Transverse colon (tissue), 3 donors: ENCODE measurements around the gene NPIPA5.

Source experiments
- POLR2A ChIP-seq: fragments of 450-650 bp; IDR thresholded peaks from one replicate; pipeline ENCODE4 v1.6.1; 2016; ENCODE audit warnings: antibody characterized with exemption, mild to moderate bottlenecking, moderate library complexity
- TF ChIP-seq, protein P1 (sequence below), 5 experiments: fragments of 200-600 bp in 3 of 5; fragments of 450-650 bp in 2 of 5; sonication (generic) in 3 of 5; IDR thresholded peaks; 1 replicate in 2 of 5; 2 replicates in 3 of 5; pipeline ENCODE4 v1.5.1; 2016 to 2017; ENCODE audit warnings: antibody characterized with exemption in 5 of 5, inconsistent platforms in 3 of 5, mild to moderate bottlenecking in 2 of 5, moderate library complexity in 1 of 5

DNA sequence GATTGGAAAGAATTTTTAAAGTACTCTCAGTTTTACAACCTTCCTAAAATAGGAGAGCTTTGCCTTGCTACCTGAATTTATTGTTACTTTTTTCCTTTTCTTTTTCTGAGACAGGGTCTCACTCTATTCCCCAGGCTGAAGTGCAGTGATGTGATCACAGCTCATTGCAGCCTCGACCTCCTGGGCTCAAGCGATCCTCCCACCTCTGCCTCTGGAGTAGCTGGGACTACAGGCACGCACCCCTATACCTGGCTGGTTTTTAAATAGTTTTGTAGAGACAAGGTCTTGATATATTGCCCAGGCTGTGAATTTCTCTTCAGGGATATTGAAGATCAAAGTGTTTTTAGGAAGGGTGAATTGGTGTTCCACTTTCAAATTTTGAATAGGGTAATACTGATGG lies 21.2 kb upstream of the NPIPA5 start:
- TF ChIP-seq, protein P1, sequence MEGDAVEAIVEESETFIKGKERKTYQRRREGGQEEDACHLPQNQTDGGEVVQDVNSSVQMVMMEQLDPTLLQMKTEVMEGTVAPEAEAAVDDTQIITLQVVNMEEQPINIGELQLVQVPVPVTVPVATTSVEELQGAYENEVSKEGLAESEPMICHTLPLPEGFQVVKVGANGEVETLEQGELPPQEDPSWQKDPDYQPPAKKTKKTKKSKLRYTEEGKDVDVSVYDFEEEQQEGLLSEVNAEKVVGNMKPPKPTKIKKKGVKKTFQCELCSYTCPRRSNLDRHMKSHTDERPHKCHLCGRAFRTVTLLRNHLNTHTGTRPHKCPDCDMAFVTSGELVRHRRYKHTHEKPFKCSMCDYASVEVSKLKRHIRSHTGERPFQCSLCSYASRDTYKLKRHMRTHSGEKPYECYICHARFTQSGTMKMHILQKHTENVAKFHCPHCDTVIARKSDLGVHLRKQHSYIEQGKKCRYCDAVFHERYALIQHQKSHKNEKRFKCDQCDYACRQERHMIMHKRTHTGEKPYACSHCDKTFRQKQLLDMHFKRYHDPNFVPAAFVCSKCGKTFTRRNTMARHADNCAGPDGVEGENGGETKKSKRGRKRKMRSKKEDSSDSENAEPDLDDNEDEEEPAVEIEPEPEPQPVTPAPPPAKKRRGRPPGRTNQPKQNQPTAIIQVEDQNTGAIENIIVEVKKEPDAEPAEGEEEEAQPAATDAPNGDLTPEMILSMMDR (IDR thresholded peaks at IDR 0.05), result no peak
- TF ChIP-seq POLR2A, result no peak
